Kidney (tissue), 14 donors: ENCODE results near the gene SPON1. TPM values are rescaled to one million over a fixed set of nuclear protein-coding genes. Genes with fewer than 3 reads are reported as not detected.

ENCODE experiments used
- DNase-seq, 5 donors: peaks; one replicate each; pipeline ENCODE4 v3.0.0-alpha.2; 2013 to 2020
- FAIRE-seq: peaks from 2 replicates; lab custom pipeline; 2012; peaks lifted over from hg19 to GRCh38; lab: Jason Lieb, UNC
- H3K27ac ChIP-seq, 2 donors: one replicate each; pipeline ENCODE4 v1.7.0; 2013; ENCODE audit warnings: low read depth in 2 of 2, low read length in 2 of 2, inconsistent platforms in 1 of 2
- H3K27me3 ChIP-seq: one replicate; pipeline ENCODE4 v1.7.1; 2013; ENCODE audit warnings: low read length, inconsistent platforms; ENCODE audit not compliant: control insufficient read depth, insufficient read depth
- H3K36me3 ChIP-seq, 3 donors: one replicate each; pipeline versions ENCODE4 v1.7.0 to v1.7.1; 2013; ENCODE audit warnings: low read length in 3 of 3, control low read depth in 1 of 3, inconsistent platforms in 1 of 3; ENCODE audit not compliant: insufficient read depth in 3 of 3, control insufficient read depth in 2 of 3
- H3K4me1 ChIP-seq, 3 donors: one replicate each; pipeline versions ENCODE4 v1.7.0 to v1.7.1; 2013; ENCODE audit warnings: low read length in 3 of 3, inconsistent platforms in 1 of 3, low read depth in 1 of 3; ENCODE audit not compliant: control insufficient read depth in 2 of 3, insufficient read depth in 2 of 3
- H3K4me3 ChIP-seq, 3 donors: one replicate each; pipeline versions ENCODE4 v1.7.0 to v1.8.1; 2013; ENCODE audit warnings: low read length in 3 of 3, control low read depth in 1 of 3, inconsistent platforms in 1 of 3
- H3K9ac ChIP-seq, 3 donors: one replicate each; pipeline versions ENCODE4 v1.7.0 to v1.7.1; 2013; ENCODE audit warnings: low read length in 3 of 3, control low read depth in 1 of 3, inconsistent platforms in 1 of 3
- H3K9me3 ChIP-seq, 3 donors: one replicate each; pipeline versions ENCODE4 v1.7.0 to v1.7.1; 2013; ENCODE audit warnings: low read length in 3 of 3, control low read depth in 1 of 3, inconsistent platforms in 1 of 3; ENCODE audit not compliant: control insufficient read depth in 2 of 3, insufficient read depth in 1 of 3
- CTCF ChIP-seq: IDR thresholded peaks from 3 replicates; pipeline ENCODE4 v1.5.1; 2012; ENCODE audit warnings: mild to moderate bottlenecking, moderate library complexity, borderline replicate concordance; ENCODE audit not compliant: insufficient read depth; ENCODE audit errors: extremely low read depth
- intact Hi-C: fragments of 100-400 bp; cut with DNase I; formaldehyde crosslinking; loops from one replicate; pipeline ENCODE4 v1.11.1; 2022
- polyA plus RNA-seq: library from polyadenylated mRNA; stranded (reverse); fragments of 350-450 nt; fragmentation: Illumina TruSeq; extraction: RNeasy Lipid Tissue Mini Kit (QIAGEN cat#74804); gene quantifications from one replicate; pipeline ENCODE4 v1.2.3, GENCODE V29; 2014; ENCODE audit warnings: low read depth, low replicate concordance; ENCODE audit not compliant: insufficient read depth
- total RNA-seq: library from RNA; stranded (reverse); fragmentation: NEBNext Ultra II Directional; extraction: Animal tissue kit (Norgen Biotek cat#: 25700); gene quantifications from one replicate; pipeline ENCODE4 v1.2.1, GENCODE V29; 2021
- donor health status: control.
- donor health status: control.
- donor health status: control.
- donor health status: control.
- donor health status: control.
- donor health status: DM: yes; HTN: yes; CAD: no.
- donor health status: Normal renal cell carcinoma (clear cell type).

SPON1 gene
- total and polyA plus RNA-seq, 2 donors from 2014 or later, result 3.8 to 77.9 TPM

GRCh38 chr11:14315130-14315529 is 352.6 kb downstream of the SPON1 start:
- DNase-seq (no peak), FAIRE-seq (no peak)
- Histone ChIP-seq H3K4me3 (no peak overlapping the region), H3K4me1 (peaks cover 0 to 5% (median 0%) of the 10 kb centered on the region in 3 donors), H3K27ac (no peak overlapping the region), H3K9me3 (no peaks in the 10 kb centered on the region), H3K9ac (no peak overlapping the region), H3K27me3 (no peaks in the 10 kb centered on the region), H3K36me3 (no peaks in the 10 kb centered on the region)
- TF ChIP-seq CTCF, result no peak
- intact Hi-C loops, result no loop called here
